HUES64 (cell line): ENCODE measurements around the gene CROCC2.

Experiments
- H3K27ac ChIP-seq: 2 replicates; pipeline ENCODE4 v1.7.0; 2013; ENCODE audit warnings: low read depth, low read length, inconsistent platforms
- H3K27me3 ChIP-seq: 2 replicates; pipeline ENCODE4 v1.6.1; 2013; ENCODE audit warnings: mild to moderate bottlenecking, low read length; ENCODE audit not compliant: insufficient read depth
- H3K36me3 ChIP-seq: 2 replicates; pipeline ENCODE4 v1.6.1; 2013; ENCODE audit warnings: mild to moderate bottlenecking, low read length; ENCODE audit not compliant: insufficient read depth
- H3K4me1 ChIP-seq: 2 replicates; pipeline ENCODE4 v1.6.1; 2013; ENCODE audit warnings: mild to moderate bottlenecking, low read length, moderate library complexity; ENCODE audit not compliant: insufficient read depth
- H3K4me3 ChIP-seq: 2 replicates; pipeline ENCODE4 v1.5.1; 2013; ENCODE audit warnings: mild to moderate bottlenecking, low read length, moderate library complexity
- H3K9ac ChIP-seq: 2 replicates; pipeline ENCODE4 v1.6.1; 2013; ENCODE audit warnings: mild to moderate bottlenecking, low read depth, low read length
- H3K9me3 ChIP-seq: 2 replicates; pipeline ENCODE4 v1.6.1; 2013; ENCODE audit warnings: low read depth, low read length; ENCODE audit not compliant: insufficient read depth
- WGBS: fragments of 150-250, 120-280 bp; methylation state at CpG from one replicate; pipeline ENCODE4 v1.1.7; 2013; ENCODE audit warnings: missing lambda C conversion rate; 5-methylcytosine and 5-hydroxymethylcytosine counted together

CROCC2 gene

GRCh38 chr2:240919786-240920782, 13.9 kb downstream of the CROCC2 start:
- Histone ChIP-seq H3K4me1 (0 out of 2 replicates have a peak, but pooled peaks cover 5% of the 10 kb centered on the region), H3K27me3 (peaks cover 18% of the 10 kb centered on the region), H3K9me3 (no peaks in the 10 kb centered on the region), H3K27ac (no peak overlapping the region), H3K36me3 (no peaks in the 10 kb centered on the region), H3K4me3 (no peak overlapping the region), H3K9ac (no peak overlapping the region)
- WGBS = 92% methylated on average over 31 of the region's 31 CpGs

- 0 out of 2 replicates have a peak, but pooled peaks cover 5% of the 10 kb centered on the region for H3K4me1 ChIP-seq
- peaks cover 11% of the 10 kb centered on the region for H3K27me3 ChIP-seq
- no peak overlapping the region for H3K27ac ChIP-seq
- no peak overlapping the region for H3K9ac ChIP-seq
- H3K9me3 ChIP-seq = no peaks in the 10 kb centered on the region
- H3K36me3 ChIP-seq = no peaks in the 10 kb centered on the region
- 91% methylated on average over 4 of the region's 4 CpGs for WGBS
- H3K4me3 ChIP-seq = no peak overlapping the region
Observed at GRCh38 chr2:240920783-240921231, 14.7 kb downstream of the CROCC2 start.

GRCh38 chr2:240921311-240921994, 15.3 kb downstream of the CROCC2 start:
- WGBS = 91% methylated on average over 13 of the region's 13 CpGs
- 0 out of 2 replicates have a peak, but pooled peaks cover 5% of the 10 kb centered on the region for H3K4me1 ChIP-seq
- no peaks in the 10 kb centered on the region for H3K36me3 ChIP-seq

GRCh38 chr2:240921995-240922244, 15.8 kb downstream of the CROCC2 start:
- H3K9me3 ChIP-seq = no peaks in the 10 kb centered on the region
- 0 out of 2 replicates have a peak, but pooled peaks cover 2% of the 10 kb centered on the region for H3K4me1 ChIP-seq
- no peak overlapping the region for H3K4me3 ChIP-seq
- H3K27me3 ChIP-seq = peaks cover 3% of the 10 kb centered on the region
- H3K36me3 ChIP-seq = no peaks in the 10 kb centered on the region
- WGBS = 86% methylated on average over 1 of the region's 1 CpG
- no peak overlapping the region for H3K27ac ChIP-seq
- no peak overlapping the region for H3K9ac ChIP-seq

More at GRCh38 chr2:240921311-240921994, 15.3 kb downstream of the CROCC2 start:
- Histone ChIP-seq H3K27me3 (peaks cover 8% of the 10 kb centered on the region), H3K9ac (no peak overlapping the region), H3K27ac (no peak overlapping the region), H3K4me3 (no peak overlapping the region), H3K9me3 (no peaks in the 10 kb centered on the region)

- 88% methylated on average over 18 of the region's 18 CpGs for WGBS
- no peak overlapping the region for H3K4me3 ChIP-seq
- H3K9ac ChIP-seq = no peak overlapping the region
- no peaks in the 10 kb centered on the region for H3K9me3 ChIP-seq
- no peaks in the 10 kb centered on the region; the same call in 1 of the 2 replicates for H3K27me3 ChIP-seq
- no peaks in the 10 kb centered on the region for H3K4me1 ChIP-seq
- no peaks in the 10 kb centered on the region for H3K36me3 ChIP-seq
- no peak overlapping the region for H3K27ac ChIP-seq
Observed at GRCh38 chr2:240922245-240922981, 16.3 kb downstream of the CROCC2 start.

GRCh38 chr2:240922982-240923537, 16.9 kb downstream of the CROCC2 start:
- H3K36me3 ChIP-seq = no peaks in the 10 kb centered on the region
- WGBS = 72% methylated on average over 14 of the region's 15 CpGs
- H3K27me3 ChIP-seq = no peaks in the 10 kb centered on the region
- no peak overlapping the region for H3K9ac ChIP-seq
- H3K4me1 ChIP-seq = no peaks in the 10 kb centered on the region
- no peak overlapping the region for H3K4me3 ChIP-seq
- no peak overlapping the region for H3K27ac ChIP-seq
- no peaks in the 10 kb centered on the region for H3K9me3 ChIP-seq

GRCh38 chr2:240925191-240925567, 19.0 kb downstream of the CROCC2 start:
- Histone ChIP-seq H3K27me3 (no peaks in the 10 kb centered on the region), H3K9me3 (no peaks in the 10 kb centered on the region), H3K36me3 (no peaks in the 10 kb centered on the region), H3K27ac (no peak overlapping the region), H3K4me3 (no peak overlapping the region), H3K9ac (no peak overlapping the region), H3K4me1 (no peaks in the 10 kb centered on the region)
- WGBS = 93% methylated on average over 14 of the region's 14 CpGs

- H3K4me1 ChIP-seq = no peaks in the 10 kb centered on the region
- H3K27ac ChIP-seq = no peak overlapping the region
- H3K9me3 ChIP-seq = no peaks in the 10 kb centered on the region
- H3K9ac ChIP-seq = no peak overlapping the region
- WGBS = 90% methylated on average over 29 of the region's 29 CpGs
- H3K27me3 ChIP-seq = no peaks in the 10 kb centered on the region
- H3K4me3 ChIP-seq = no peak overlapping the region
- H3K36me3 ChIP-seq = no peaks in the 10 kb centered on the region
Observed at GRCh38 chr2:240925568-240926515, 19.7 kb downstream of the CROCC2 start.

- Histone ChIP-seq H3K36me3 (no peaks in the 10 kb centered on the region), H3K4me3 (no peak overlapping the region), H3K4me1 (no peaks in the 10 kb centered on the region), H3K27me3 (no peaks in the 10 kb centered on the region), H3K27ac (no peak overlapping the region), H3K9ac (no peak overlapping the region), H3K9me3 (no peaks in the 10 kb centered on the region)
- 89% methylated on average over 38 of the region's 38 CpGs for WGBS
Observed at GRCh38 chr2:240926516-240927389, 20.6 kb downstream of the CROCC2 start.
